DOHH2 (cell line): Measurements from ENCODE around the gene CHN2.

Experiments used
- H3F3A ChIP-seq: fragments of 200-600 bp; sonication (generic), shearing (Covaris generic); 2 replicates; pipeline ENCODE4 v1.6.0; 2016; ENCODE audit warnings: antibody characterized with exemption, mild to moderate bottlenecking; ENCODE audit not compliant: control insufficient read depth, insufficient read depth
- H3K27ac ChIP-seq: fragments of 200-600 bp; sonication (generic); 2 replicates; pipeline ENCODE4 v1.5.1; 2014; ENCODE audit warnings: low read depth, mild to moderate bottlenecking, low read length, moderate library complexity
- H3K27me3 ChIP-seq: fragments of 200-600 bp; sonication (generic); 2 replicates; pipeline ENCODE4 v1.6.1; 2014; ENCODE audit warnings: mild to moderate bottlenecking, low read length, mixed read lengths; ENCODE audit not compliant: control insufficient read depth
- H3K36me3 ChIP-seq: fragments of 200-600 bp; sonication (generic); 2 replicates; pipeline ENCODE4 v1.6.1; 2014; ENCODE audit warnings: mild to moderate bottlenecking, low read length, moderate library complexity, mixed read lengths; ENCODE audit not compliant: control insufficient read depth
- H3K4me1 ChIP-seq: fragments of 200-600 bp; sonication (generic); 2 replicates; pipeline ENCODE4 v1.6.1; 2014; ENCODE audit warnings: mild to moderate bottlenecking, low read length, mixed read lengths; ENCODE audit not compliant: control insufficient read depth
- H3K4me2 ChIP-seq: fragments of 200-600 bp; sonication (generic); 2 replicates; pipeline ENCODE4 v1.6.0; 2014; ENCODE audit warnings: mild to moderate bottlenecking, low read length, moderate library complexity
- H3K4me3 ChIP-seq: fragments of 200-600 bp; sonication (generic); 2 replicates; pipeline ENCODE4 v1.5.1; 2014; ENCODE audit warnings: mild to moderate bottlenecking, low read length, mixed read lengths
- H3K79me2 ChIP-seq: fragments of 200-600 bp; sonication (generic); 2 replicates; pipeline ENCODE4 v1.6.1; 2014; ENCODE audit warnings: mild to moderate bottlenecking, low read length, mixed read lengths; ENCODE audit not compliant: control insufficient read depth
- H3K9me2 ChIP-seq: fragments of 200-600 bp; sonication (generic); replicated peaks from 2 replicates; pipeline ENCODE4 v1.6.1; 2014; ENCODE audit warnings: mild to moderate bottlenecking, low read length, mixed read lengths; ENCODE audit not compliant: control insufficient read depth
- H3K9me3 ChIP-seq: fragments of 200-600 bp; sonication (generic); 2 replicates; pipeline ENCODE4 v1.6.1; 2014; ENCODE audit warnings: antibody characterized with exemption, low read length, mixed read lengths; ENCODE audit not compliant: control insufficient read depth, insufficient read depth
- H4K20me1 ChIP-seq: fragments of 200-600 bp; sonication (generic); 2 replicates; pipeline ENCODE4 v1.6.0; 2014; ENCODE audit warnings: low read depth, mild to moderate bottlenecking, antibody characterized with exemption, low read length, moderate library complexity; ENCODE audit not compliant: control insufficient read depth, insufficient read depth
- CTCF ChIP-seq: fragments of 200-600 bp; sonication (generic); IDR thresholded peaks from one replicate; pipeline ENCODE4 v1.5.1; 2014; ENCODE audit warnings: antibody characterized with exemption, mild to moderate bottlenecking, low read depth, low read length; ENCODE audit not compliant: poor library complexity, severe bottlenecking
- EZH2phosphoT487 ChIP-seq: fragments of 200-600 bp; sonication (generic); IDR thresholded peaks from 2 replicates; pipeline ENCODE4 v1.6.1; 2017; ENCODE audit warnings: borderline replicate concordance, mild to moderate bottlenecking, antibody characterized with exemption, low read length, moderate library complexity, mixed read lengths

The CHN2 gene

GRCh38 chr7:29274146-29275017 is 79.8 kb downstream of the CHN2 start:
- Histone ChIP-seq H3K27ac (no peak overlapping the region), H3K4me1 (no peaks in the 10 kb centered on the region), H3K9me2 (no peaks in the 10 kb centered on the region), H4K20me1 (no peaks in the 10 kb centered on the region), H3K4me2 (no peak overlapping the region), H3K36me3 (no peaks in the 10 kb centered on the region), H3F3A (no peaks in the 10 kb centered on the region), H3K9me3 (no peaks in the 10 kb centered on the region), H3K27me3 (no peaks in the 10 kb centered on the region), H3K79me2 (no peaks in the 10 kb centered on the region), H3K4me3 (no peak overlapping the region)
- no peak for TF ChIP-seq CTCF
- TF ChIP-seq EZH2phosphoT487: no peak

- Histone ChIP-seq H3K27ac (no peak overlapping the region), H3K27me3 (no peaks in the 10 kb centered on the region), H3K4me2 (no peak overlapping the region), H4K20me1 (no peaks in the 10 kb centered on the region), H3F3A (no peaks in the 10 kb centered on the region), H3K79me2 (no peaks in the 10 kb centered on the region), H3K36me3 (no peaks in the 10 kb centered on the region), H3K9me3 (no peaks in the 10 kb centered on the region), H3K9me2 (no peaks in the 10 kb centered on the region), H3K4me3 (no peak overlapping the region), H3K4me1 (no peaks in the 10 kb centered on the region)
- TF ChIP-seq EZH2phosphoT487 (no peak), CTCF (no peak)
Measured at GRCh38 chr7:29275018-29275318, 80.4 kb downstream of the CHN2 start.

- H4K20me1 ChIP-seq: no peaks in the 10 kb centered on the region
- no peaks in the 10 kb centered on the region for H3K4me1 ChIP-seq
- TF ChIP-seq CTCF: no peak
- no peak for TF ChIP-seq EZH2phosphoT487
- H3K79me2 ChIP-seq: no peaks in the 10 kb centered on the region
- H3F3A ChIP-seq: no peaks in the 10 kb centered on the region
- no peak overlapping the region for H3K4me2 ChIP-seq
- H3K27me3 ChIP-seq: no peaks in the 10 kb centered on the region
- no peaks in the 10 kb centered on the region for H3K9me2 ChIP-seq
- no peaks in the 10 kb centered on the region for H3K9me3 ChIP-seq
- no peaks in the 10 kb centered on the region for H3K36me3 ChIP-seq
- H3K27ac ChIP-seq: no peak overlapping the region
- H3K4me3 ChIP-seq: no peak overlapping the region
Measured at GRCh38 chr7:29275493-29275892, 80.9 kb downstream of the CHN2 start.
